Thyroid gland (tissue), 4 donors: Measurements from ENCODE around the gene MAD1L1.

Experiments
- CTCF ChIP-seq, 6 experiments: fragments of 200-600 bp in 3 of 6; fragments of 450-650 bp in 3 of 6; sonication (generic) in 3 of 6; IDR thresholded peaks; one replicate each; pipeline ENCODE4 v1.5.1; 2016 to 2019; ENCODE audit warnings: antibody characterized with exemption in 6 of 6, mild to moderate bottlenecking in 2 of 6, inconsistent platforms in 1 of 6, moderate library complexity in 1 of 6
- POLR2A ChIP-seq, 2 donors: fragments of 450-650 bp; IDR thresholded peaks; one replicate each; pipeline ENCODE4 v1.6.1; 2017; ENCODE audit warnings: antibody characterized with exemption in 2 of 2, mild to moderate bottlenecking in 2 of 2, moderate library complexity in 1 of 2

- TF ChIP-seq POLR2A (IDR thresholded peaks at IDR 0.05) (no peak), CTCF (IDR thresholded peaks at IDR 0.05) (no peak)
These were observed 462.4 kb downstream of the MAD1L1 start for GRCh38 chr7:1770331-1770730.
